MCF 10A (cell line): ENCODE measurements around the gene MTMR1. TPM values are rescaled to one million over a fixed set of nuclear protein-coding genes. Genes with fewer than 3 reads are reported as not detected.

ENCODE experiments used
- BruUV-seq: library from RNA; stranded (reverse); fragments of 400-500 nt; replicated peaks from 2 replicates; lab custom pipeline; 2021; lab: Mats Ljungman, UMichigan
- CTCF ChIA-PET: fragments of 300-600 bp; sonication (Branson Sonifier 250); formaldehyde crosslinking; extraction: SDS; loops from one replicate; lab custom pipeline; 2021; ENCODE audit warnings: antibody characterized with exemption, inconsistent platforms; lab: Yijun Ruan, JAX
- POLR2A ChIA-PET: fragments of 300-600, 350-650 bp; sonication (Branson Sonifier 250); formaldehyde crosslinking; extraction: SDS; loops from one replicate; lab custom pipeline; 2020; ENCODE audit warnings: antibody characterized with exemption, inconsistent platforms; lab: Yijun Ruan, JAX
- DNase-seq: peaks from one replicate; pipeline ENCODE4 v3.0.0-alpha.2; 2018; ENCODE audit not compliant: unreplicated experiment
- H3K27ac Mint-ChIP-seq: one replicate; pipeline ENCODE4 v1.8.0; 2022; ENCODE audit warnings: mild to moderate bottlenecking, low read depth, mixed read lengths; ENCODE audit not compliant: unreplicated experiment
- H3K27me3 Mint-ChIP-seq: one replicate; pipeline ENCODE4 v1.8.0; 2022; ENCODE audit warnings: mixed read lengths; ENCODE audit not compliant: insufficient read depth, unreplicated experiment
- H3K36me3 Mint-ChIP-seq: one replicate; pipeline ENCODE4 v1.8.0; 2022; ENCODE audit warnings: mild to moderate bottlenecking, moderate library complexity, mixed read lengths; ENCODE audit not compliant: insufficient read depth, unreplicated experiment
- H3K4me1 Mint-ChIP-seq: one replicate; pipeline ENCODE4 v1.8.0; 2022; ENCODE audit warnings: mixed read lengths; ENCODE audit not compliant: insufficient read depth, unreplicated experiment
- H3K4me3 Mint-ChIP-seq: one replicate; pipeline ENCODE4 v1.8.0; 2022; ENCODE audit warnings: mild to moderate bottlenecking, moderate library complexity, mixed read lengths; ENCODE audit not compliant: unreplicated experiment
- H3K9me3 Mint-ChIP-seq: one replicate; pipeline ENCODE4 v1.8.0; 2022; ENCODE audit warnings: mixed read lengths; ENCODE audit not compliant: unreplicated experiment
- CTCF ChIP-seq: fragments of 200-600 bp; IDR thresholded peaks from one replicate; pipeline ENCODE4 v1.8.0; 2022; ENCODE audit warnings: antibody characterized with exemption, mild to moderate bottlenecking; ENCODE audit not compliant: unreplicated experiment
- intact Hi-C: fragments of 100-400 bp; cut with micrococcal nuclease; formaldehyde crosslinking; loops from 2 replicates; pipeline ENCODE4 v1.14.1; 2022
- total RNA-seq: library from RNA; stranded (reverse); gene quantifications from 2 replicates; pipeline ENCODE4 v1.2.3, GENCODE V29; 2022

MTMR1 gene
- total RNA-seq, 1 experiment from 2014 or later: 24.7 TPM

DNA sequence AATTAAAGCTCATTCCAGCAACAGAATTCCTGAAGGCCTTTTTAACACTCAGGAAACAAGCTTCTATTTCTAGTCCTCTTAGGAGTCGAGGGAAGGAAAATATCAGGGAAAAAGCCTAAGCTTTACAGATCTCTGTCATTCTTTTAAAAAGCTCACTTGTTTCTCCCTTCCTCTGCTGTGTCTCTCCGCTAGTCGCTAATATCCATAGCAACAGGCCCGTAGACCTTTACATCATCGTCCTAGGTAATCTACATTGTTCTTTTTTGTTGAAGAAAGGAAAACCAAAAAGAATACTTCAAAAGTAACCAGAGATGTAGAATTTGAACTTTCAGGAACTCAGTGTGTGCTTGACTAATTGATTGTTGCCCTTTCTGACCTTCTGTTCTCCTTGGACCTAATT, 45.9 kb upstream of the MTMR1 start:
- no peak for DNase-seq
- no TSS peak for BruUV-seq
- Mint-ChIP-seq H3K27me3 (no peaks in the 10 kb centered on the region), H3K4me3 (no peak overlapping the region), H3K9me3 (no peaks in the 10 kb centered on the region), H3K36me3 (peaks cover 20% of the 10 kb centered on the region), H3K4me1 (no peaks in the 10 kb centered on the region), H3K27ac (no peak overlapping the region)
- TF ChIP-seq CTCF: no peak
- ChIA-PET CTCF (interaction anchor here (1.5 kb wide), 1 partner anchor 14 kb away, joined by 5 read pairs; no protein-coding TSS in a partner anchor), POLR2A (interaction anchor here (1.3 kb wide), 1 partner anchor 52 kb away, joined by 3 read pairs; no protein-coding TSS in a partner anchor)
- intact Hi-C loops: no loop called here

GRCh38 chrX:150648296-150648940, 44.8 kb upstream of the MTMR1 start:
- no peaks in the 10 kb centered on the region for H3K27me3 Mint-ChIP-seq
- no peak for TF ChIP-seq CTCF
- ChIA-PET POLR2A (interaction anchor here (1.0 kb wide), 1 partner anchor 13 kb away, joined by 3 read pairs; no protein-coding TSS in a partner anchor), CTCF (interaction anchor here (0.6 to 1.5 kb wide), 5 partner anchors 13 to 284 kb away, joined by 3 to 5 read pairs (median 3); no protein-coding TSS in a partner anchor)
- BruUV-seq: no TSS peak
- H3K9me3 Mint-ChIP-seq: no peaks in the 10 kb centered on the region
- peaks cover 20% of the 10 kb centered on the region for H3K36me3 Mint-ChIP-seq
- intact Hi-C loops: no loop called here
- DNase-seq: no peak
- no peaks in the 10 kb centered on the region for H3K4me1 Mint-ChIP-seq
- no peak overlapping the region for H3K27ac Mint-ChIP-seq
- H3K4me3 Mint-ChIP-seq: no peak overlapping the region

- DNase-seq: no peak
- no peaks in the 10 kb centered on the region for H3K9me3 Mint-ChIP-seq
- intact Hi-C loops: no loop called here
- POLR2A ChIA-PET: interaction anchor here (1.0 kb wide), 1 partner anchor 14 kb away, joined by 3 read pairs; no protein-coding TSS in a partner anchor
- H3K4me1 Mint-ChIP-seq: no peaks in the 10 kb centered on the region
- no peak for TF ChIP-seq CTCF
- no TSS peak for BruUV-seq
- H3K27me3 Mint-ChIP-seq: no peaks in the 10 kb centered on the region
- CTCF ChIA-PET: interaction anchor here (0.9 to 1.3 kb wide), 3 partner anchors 49 to 285 kb away, joined by 3 read pairs; no protein-coding TSS in a partner anchor
- H3K4me3 Mint-ChIP-seq: no peak overlapping the region
- peaks cover 20% of the 10 kb centered on the region for H3K36me3 Mint-ChIP-seq
- H3K27ac Mint-ChIP-seq: no peak overlapping the region
Observed at GRCh38 chrX:150649096-150649870, 43.9 kb upstream of the MTMR1 start.

GRCh38 chrX:150651906-150652305, 41.3 kb upstream of the MTMR1 start:
- CTCF ChIA-PET: interaction anchor here (0.7 to 1.0 kb wide), 2 partner anchors 697 to 701 kb away, joined by 3 to 4 read pairs; no protein-coding TSS in a partner anchor
- Mint-ChIP-seq H3K4me1 (no peaks in the 10 kb centered on the region), H3K27me3 (no peaks in the 10 kb centered on the region), H3K4me3 (no peak overlapping the region), H3K36me3 (peaks cover 14% of the 10 kb centered on the region), H3K27ac (no peak overlapping the region), H3K9me3 (no peaks in the 10 kb centered on the region)
- intact Hi-C loops: no loop called here
- POLR2A ChIA-PET: interaction anchor here (0.6 kb wide), 1 partner anchor 1029 kb away, joined by 3 read pairs; no protein-coding TSS in a partner anchor
- no TSS peak for BruUV-seq
- TF ChIP-seq CTCF: no peak
- DNase-seq: no peak
